ENCODE data around the gene GRHL1. TPM values are rescaled to one million over a fixed set of nuclear protein-coding genes. Genes with fewer than 3 reads are reported as not detected.
"Not testable (repeated sequence)": the region's sequence is repeated elsewhere in the genome, so short reads cannot be mapped to it uniquely, and the experiment has no call there.

Gene GRHL1
- total RNA-seq, 1 donor from 2014 or later, result 1.1 TPM

GRCh38 chr2:10007921-10008808 lies 56.7 kb downstream of the GRHL1 start:
- intact Hi-C loops (cut with micrococcal nuclease), result no loop called here

GRCh38 chr2:10008809-10009176 lies 57.3 kb downstream of the GRHL1 start:
- intact Hi-C loops (cut with micrococcal nuclease), result no loop called here

- intact Hi-C loops (cut with micrococcal nuclease), result no loop called here
Measured at GRCh38 chr2:10009271-10009810, 57.8 kb downstream of the GRHL1 start.

DNA sequence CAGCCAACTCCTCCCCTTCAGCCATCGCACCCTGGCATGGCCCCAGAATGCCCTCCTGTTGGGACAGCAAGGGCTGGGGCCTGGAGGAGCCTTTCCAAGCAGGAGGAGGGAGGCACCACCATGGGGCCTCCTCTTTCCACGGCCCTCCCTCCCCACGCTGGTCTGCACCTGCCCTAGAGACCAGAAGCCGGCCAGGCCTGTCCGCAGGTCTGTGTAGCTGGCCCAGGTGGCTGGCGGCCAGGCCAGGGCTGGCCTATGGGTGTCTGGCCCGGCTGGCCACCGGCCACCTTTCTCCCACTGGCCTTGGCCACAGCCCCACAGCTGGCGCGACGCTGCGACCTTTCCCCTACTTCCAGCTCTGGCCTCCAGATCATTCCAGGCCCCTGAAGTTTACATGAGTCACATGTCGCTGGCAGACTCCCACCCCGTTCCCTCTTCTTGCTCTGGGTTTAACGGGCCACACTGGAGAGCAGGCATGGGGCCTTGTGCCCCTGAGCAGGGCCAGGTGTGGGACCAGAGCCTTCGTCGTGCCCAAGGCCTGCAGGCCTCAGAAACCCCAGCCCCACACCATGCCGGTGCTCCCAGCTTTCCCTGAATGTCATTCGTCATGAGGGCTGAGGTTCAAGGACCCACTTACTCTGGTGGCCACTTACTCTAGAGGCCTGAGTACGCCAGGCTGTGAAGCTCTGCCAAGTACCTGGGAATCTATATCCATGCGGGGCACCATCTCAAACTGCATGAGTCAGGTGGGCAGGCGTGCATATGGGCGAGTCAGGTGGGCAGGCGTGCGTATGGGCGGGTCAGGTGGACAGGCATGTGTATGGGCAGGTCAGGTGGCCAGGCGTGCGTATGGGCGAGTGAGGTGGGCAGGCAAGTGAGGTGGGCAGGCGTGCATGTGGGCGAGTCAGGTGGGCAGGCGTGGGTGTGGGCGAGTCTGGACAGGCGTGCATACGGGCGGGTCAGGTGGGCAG lies 58.6 kb downstream of the GRHL1 start:
- intact Hi-C loops (cut with micrococcal nuclease), result no loop called here

DNA sequence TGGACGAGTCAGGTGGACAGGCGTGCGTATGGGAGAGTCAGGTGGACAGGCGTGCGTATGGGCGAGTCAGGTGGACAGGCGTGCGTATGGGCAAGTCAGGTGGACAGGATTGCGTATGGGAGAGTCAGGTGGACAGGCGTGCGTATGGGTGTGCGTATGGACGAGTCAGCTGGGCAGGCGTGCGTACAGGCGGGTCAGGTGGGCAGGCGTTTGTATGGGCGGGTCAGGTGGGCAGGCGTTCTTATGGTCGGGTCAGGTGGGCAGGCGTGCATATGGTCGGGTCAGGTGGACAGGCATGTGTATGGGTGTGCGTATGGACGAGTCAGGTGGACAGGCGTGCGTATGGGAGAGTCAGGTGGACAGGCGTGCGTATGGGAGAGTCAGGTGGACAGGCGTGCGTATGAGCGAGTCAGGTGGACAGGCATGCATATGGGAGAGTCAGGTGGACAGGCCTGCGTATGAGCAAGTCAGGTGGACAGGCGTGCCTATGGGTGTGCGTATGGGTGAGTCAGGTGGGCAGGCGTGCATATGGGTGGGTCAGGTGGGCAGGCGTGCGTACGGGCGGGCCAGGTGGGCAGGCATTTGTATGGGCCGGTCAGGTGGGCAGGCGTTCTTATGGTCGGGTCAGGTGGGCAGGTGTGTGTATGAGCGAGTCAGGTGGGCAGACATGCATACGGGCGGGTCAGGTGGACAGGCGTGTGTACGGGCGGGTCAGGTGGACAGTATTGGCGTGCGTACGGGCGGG lies 59.5 kb downstream of the GRHL1 start:
- intact Hi-C loops (cut with micrococcal nuclease), result not testable (repeated sequence)

DNA sequence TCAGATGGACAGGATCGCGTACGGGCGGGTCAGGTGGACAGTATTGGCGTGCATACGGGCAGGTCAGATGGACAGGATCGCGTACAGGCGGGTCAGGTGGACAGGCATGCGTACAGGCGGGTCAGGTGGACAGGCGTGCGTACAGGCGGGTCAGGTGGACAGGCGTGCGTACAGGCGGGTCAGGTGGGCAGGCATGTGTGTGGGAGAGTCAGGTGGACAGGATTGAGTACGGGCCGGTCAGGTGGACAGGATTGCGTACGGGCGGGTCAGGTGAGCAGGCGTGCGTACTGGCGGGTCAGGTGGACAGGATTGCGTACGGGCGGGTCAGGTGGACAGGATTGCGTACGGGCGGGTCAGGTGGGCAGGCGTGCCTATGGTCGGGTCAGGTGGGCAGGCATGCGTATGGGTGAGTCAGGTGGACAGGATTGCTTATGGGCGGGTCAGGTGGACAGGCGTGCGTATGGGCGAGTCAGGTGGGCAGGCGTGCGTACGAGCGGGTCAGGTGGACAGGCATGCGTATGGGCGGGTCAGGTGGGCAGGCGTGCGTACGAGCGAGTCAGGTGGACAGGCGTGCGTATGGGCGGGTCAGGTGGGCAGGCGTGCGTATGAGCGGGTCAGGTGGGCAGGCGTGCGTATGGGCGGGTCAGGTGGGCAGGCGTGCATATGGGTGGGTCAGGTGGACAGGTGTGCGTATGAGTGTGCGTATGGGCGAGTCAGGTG lies 60.3 kb downstream of the GRHL1 start:
- intact Hi-C loops (cut with micrococcal nuclease), result not testable (repeated sequence)

DNA sequence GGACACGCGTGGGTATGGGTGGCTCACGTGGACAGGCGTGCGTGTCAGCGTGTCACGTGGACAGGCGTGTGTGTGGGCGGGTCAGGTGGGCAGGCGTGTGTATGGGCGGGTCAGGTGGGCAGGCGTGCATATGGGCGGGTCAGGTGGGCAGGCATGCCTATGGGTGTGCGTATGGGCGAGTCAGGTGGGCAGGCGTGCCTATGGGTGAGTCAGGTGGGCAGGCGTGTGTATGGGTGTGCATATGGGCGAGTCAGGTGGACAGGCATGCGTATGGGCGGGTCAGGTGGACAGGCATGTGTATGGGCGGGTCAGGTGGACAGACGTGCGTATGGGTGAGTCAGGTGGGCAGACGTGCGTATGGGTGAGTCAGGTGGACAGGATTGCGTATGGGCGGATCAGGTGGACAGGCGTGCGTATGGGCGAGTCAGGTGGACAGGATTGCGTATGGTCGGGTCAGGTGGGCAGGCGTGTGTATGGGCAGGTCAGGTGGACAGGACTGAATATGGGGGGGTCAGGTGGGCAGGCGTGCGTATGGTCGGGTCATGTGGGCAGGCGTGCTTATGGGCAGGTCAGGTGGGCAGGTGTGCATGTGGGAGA lies 61.0 kb downstream of the GRHL1 start:
- intact Hi-C loops (cut with micrococcal nuclease), result not testable (repeated sequence)

DNA sequence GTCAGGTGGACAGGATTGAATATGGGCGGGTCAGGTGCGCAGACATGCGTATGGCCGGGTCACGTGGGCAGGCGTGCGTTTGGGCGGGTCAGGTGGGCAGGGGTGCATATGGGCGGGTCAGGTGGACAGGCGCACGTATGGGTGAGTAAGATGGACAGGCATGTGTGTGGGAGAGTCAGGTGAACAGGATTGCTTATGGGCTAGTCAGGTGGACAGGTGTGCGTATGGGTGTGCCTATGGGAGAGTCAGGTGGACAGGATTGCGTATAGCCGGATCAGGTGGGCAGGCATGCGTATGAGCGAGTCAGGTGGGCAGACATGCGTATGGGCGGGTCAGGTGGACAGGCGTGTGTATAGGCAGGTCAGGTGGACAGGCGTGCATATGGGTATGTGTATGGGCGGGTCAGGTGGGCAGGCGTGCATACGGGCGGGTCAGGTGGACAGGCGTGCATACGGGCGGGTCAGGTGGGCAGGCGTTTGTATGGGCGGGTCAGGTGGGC lies 61.5 kb downstream of the GRHL1 start:
- intact Hi-C loops (cut with micrococcal nuclease), result no loop called here

- intact Hi-C loops (cut with micrococcal nuclease), result not testable (repeated sequence)
Measured at GRCh38 chr2:10013651-10014417, 62.3 kb downstream of the GRHL1 start.

DNA sequence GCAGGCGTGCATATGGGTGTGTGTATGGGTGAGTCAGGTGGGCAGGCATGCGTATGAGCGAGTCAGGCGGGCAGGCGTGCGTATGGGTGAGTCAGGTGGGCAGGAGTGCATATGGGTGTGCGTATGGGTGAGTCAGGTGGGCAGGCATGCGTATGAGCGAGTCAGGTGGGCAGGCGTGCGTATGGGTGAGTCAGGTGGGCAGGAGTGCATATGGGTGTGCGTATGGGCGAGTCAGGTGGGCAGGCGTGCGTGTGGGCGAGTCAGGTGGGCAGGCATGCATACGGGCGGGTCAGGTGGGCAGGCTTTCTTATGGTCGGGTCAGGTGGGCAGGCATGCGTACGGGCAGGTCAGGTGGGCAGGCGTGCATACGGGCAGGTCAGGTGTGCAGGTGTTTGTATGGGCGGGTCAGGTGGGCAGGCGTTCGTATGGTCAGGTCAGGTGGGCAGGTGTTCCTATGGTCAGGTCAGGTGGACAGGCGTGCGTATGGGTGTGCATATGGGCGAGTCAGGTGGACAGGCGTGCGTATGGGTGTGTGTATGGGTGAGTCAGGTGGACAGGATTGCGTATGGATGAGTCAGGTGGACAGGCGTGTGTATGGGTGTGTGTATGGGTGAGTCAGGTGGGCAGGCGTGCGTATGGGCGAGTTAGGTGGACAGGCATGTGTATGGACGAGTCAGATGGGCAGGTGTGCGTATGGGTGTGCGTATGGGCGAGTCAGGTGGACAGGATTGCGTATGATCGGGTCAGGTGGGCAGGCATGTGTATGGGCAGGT lies 63.1 kb downstream of the GRHL1 start:
- intact Hi-C loops (cut with micrococcal nuclease), result no loop called here

- intact Hi-C loops (cut with micrococcal nuclease), result not testable (repeated sequence)
Measured at GRCh38 chr2:10015376-10015989, 64.0 kb downstream of the GRHL1 start.

- intact Hi-C loops (cut with micrococcal nuclease), result no loop called here
Measured at GRCh38 chr2:10016001-10016801, 64.7 kb downstream of the GRHL1 start.

- intact Hi-C loops (cut with micrococcal nuclease), result no loop called here
Measured at GRCh38 chr2:10016802-10017258, 65.3 kb downstream of the GRHL1 start.

DNA sequence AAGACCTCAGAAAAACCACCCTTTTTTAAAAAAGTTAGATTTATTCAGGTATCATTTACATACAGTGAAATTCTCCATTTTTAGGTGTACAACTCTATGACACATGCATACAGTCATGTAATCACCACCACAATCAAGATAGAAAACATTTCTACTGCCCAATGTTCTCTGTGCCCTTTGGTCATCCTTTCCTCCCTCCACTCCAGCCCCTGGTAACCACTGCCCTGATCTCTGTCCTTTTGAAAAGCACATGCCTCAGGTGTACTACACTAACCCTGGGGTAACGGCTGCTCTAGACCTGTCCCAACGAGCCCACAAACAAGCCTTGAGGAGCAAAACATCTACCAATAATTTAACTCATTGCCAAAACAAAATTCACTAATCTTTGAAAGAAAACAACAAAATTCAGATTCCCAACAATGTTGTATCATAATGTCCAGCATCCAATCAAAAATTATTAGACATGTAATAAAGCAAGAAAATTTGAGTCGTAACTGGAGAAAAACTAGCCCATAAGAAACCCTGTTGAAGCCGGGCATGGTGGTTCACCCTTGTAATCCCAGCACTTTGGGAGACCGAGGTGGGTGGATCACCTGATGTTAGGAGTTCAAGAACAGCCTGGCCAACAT lies 65.9 kb downstream of the GRHL1 start:
- intact Hi-C loops (cut with micrococcal nuclease), result no loop called here

GRCh38 chr2:10019174-10019573 lies 67.7 kb downstream of the GRHL1 start:
- intact Hi-C loops (cut with micrococcal nuclease), result no loop called here

DNA sequence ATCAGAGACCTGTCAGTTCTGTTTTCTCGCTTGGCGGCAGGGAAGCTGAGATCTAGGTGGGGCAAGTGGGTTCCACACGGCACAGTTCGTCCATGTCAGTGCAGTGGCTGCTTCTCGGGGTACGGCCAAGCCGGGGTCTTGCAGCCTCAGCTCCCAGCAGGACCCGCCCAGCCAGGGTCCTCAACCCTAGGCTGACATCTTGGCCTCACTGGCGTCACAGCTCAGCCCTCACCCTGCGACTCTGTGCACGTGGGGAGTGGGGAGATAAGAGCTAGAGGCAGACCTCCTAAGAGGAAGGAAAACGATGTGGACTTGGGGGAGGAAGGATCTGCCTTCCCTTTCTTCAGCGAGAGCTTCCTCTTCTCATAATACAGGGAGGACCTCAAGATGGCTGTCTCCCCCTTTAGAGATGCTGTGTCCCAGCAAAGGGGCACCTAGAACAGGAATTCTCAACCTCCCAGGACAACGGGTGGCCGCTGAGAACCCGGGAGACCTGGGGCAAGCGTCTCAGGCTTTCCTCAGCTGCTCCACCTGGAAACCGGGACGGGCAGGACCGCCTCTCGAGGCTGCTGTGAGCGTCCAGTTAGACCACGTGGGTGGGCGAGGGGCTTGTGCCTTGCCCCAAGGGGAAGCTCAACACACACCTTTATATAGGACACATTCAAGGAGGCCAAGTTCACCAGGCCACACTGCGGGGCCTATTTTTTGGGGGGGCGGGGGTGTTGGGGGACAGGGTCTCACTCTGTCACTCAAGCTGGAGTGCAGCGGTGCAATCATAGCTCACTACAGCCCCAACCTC lies 68.3 kb downstream of the GRHL1 start:
- intact Hi-C loops (cut with micrococcal nuclease), result no loop called here

All from T-helper 1 cell treated with Interleukin-12 subunit alpha and Interleukin-12 subunit beta and Interleukin-4 antibody, amounts not matched to agents 30 ng/mL and 1 ng/mL, for 36 hours (primary cell).